ENCODE measurements around the gene SMIM20.
A peak's percentile ranks its signal among the peaks of the same experiment; 100 is the strongest.

Gene SMIM20

GRCh38 chr4:25966171-25966570 is 52.2 kb downstream of the SMIM20 start:
- no peak for TF ChIP-seq CTCF (IDR thresholded peaks at IDR 0.05; ENCODE audit: low read depth, low read length, poor library complexity, severe bottlenecking)
- Histone ChIP-seq H3K79me2 (ENCODE audit: control insufficient read depth, low read length) (no peaks in the 10 kb centered on the region), H3F3A (ENCODE audit: control insufficient read depth, insufficient read depth) (no peaks in the 10 kb centered on the region), H3K9me2 (replicated peaks; ENCODE audit: control insufficient read depth, low read length) (no peaks in the 10 kb centered on the region), H3K9me3 (ENCODE audit: control insufficient read depth, insufficient read depth, low read length) (no peaks in the 10 kb centered on the region), H3K27me3 (ENCODE audit: control insufficient read depth, low read length) (no peaks in the 10 kb centered on the region), H3K4me2 (ENCODE audit: low read length) (no peak overlapping the region), H3K4me3 (ENCODE audit: low read length) (no peak overlapping the region), H3K36me3 (ENCODE audit: control insufficient read depth, low read length) (no peaks in the 10 kb centered on the region), H3K4me1 (ENCODE audit: control insufficient read depth, low read length) (peaks cover 23% of the 10 kb centered on the region), H4K20me1 (ENCODE audit: control insufficient read depth, insufficient read depth, low read depth, low read length) (no peaks in the 10 kb centered on the region), H3K27ac (ENCODE audit: low read depth, low read length) (no peak overlapping the region)

GRCh38 chr4:25969374-25970155 is 55.5 kb downstream of the SMIM20 start:
- no peak for TF ChIP-seq EZH2phosphoT487 (IDR thresholded peaks at IDR 0.05; ENCODE audit: borderline replicate concordance, low read length)
- no peak for TF ChIP-seq CTCF (IDR thresholded peaks at IDR 0.05; ENCODE audit: low read depth, low read length, poor library complexity, severe bottlenecking)
- Histone ChIP-seq H3K36me3 (ENCODE audit: control insufficient read depth, low read length) (no peaks in the 10 kb centered on the region), H3K79me2 (ENCODE audit: control insufficient read depth, low read length) (no peaks in the 10 kb centered on the region), H4K20me1 (ENCODE audit: control insufficient read depth, insufficient read depth, low read depth, low read length) (no peaks in the 10 kb centered on the region), H3K9me3 (ENCODE audit: control insufficient read depth, insufficient read depth, low read length) (no peaks in the 10 kb centered on the region), H3K9me2 (replicated peaks; ENCODE audit: control insufficient read depth, low read length) (no peaks in the 10 kb centered on the region), H3K4me1 (ENCODE audit: control insufficient read depth, low read length) (peaks cover 25% of the 10 kb centered on the region), H3K27ac (ENCODE audit: low read depth, low read length) (no peak overlapping the region), H3K4me2 (ENCODE audit: low read length) (peak overlapping the region; percentile 46), H3K4me3 (ENCODE audit: low read length) (peak overlapping the region; percentile 27), H3F3A (ENCODE audit: control insufficient read depth, insufficient read depth) (no peaks in the 10 kb centered on the region), H3K27me3 (ENCODE audit: control insufficient read depth, low read length) (no peaks in the 10 kb centered on the region)

GRCh38 chr4:25970226-25970675 is 56.2 kb downstream of the SMIM20 start:
- TF ChIP-seq CTCF (IDR thresholded peaks at IDR 0.05; ENCODE audit: low read depth, low read length, poor library complexity, severe bottlenecking) (no peak), EZH2phosphoT487 (IDR thresholded peaks at IDR 0.05; ENCODE audit: borderline replicate concordance, low read length) (no peak)
- H3K27me3 ChIP-seq (ENCODE audit: control insufficient read depth, low read length) = no peaks in the 10 kb centered on the region
- H4K20me1 ChIP-seq (ENCODE audit: control insufficient read depth, insufficient read depth, low read depth, low read length) = no peaks in the 10 kb centered on the region
- no peaks in the 10 kb centered on the region for H3K36me3 ChIP-seq (ENCODE audit: control insufficient read depth, low read length)
- H3K27ac ChIP-seq (ENCODE audit: low read depth, low read length) = no peak overlapping the region
- no peaks in the 10 kb centered on the region for H3F3A ChIP-seq (ENCODE audit: control insufficient read depth, insufficient read depth)
- H3K79me2 ChIP-seq (ENCODE audit: control insufficient read depth, low read length) = no peaks in the 10 kb centered on the region
- H3K4me1 ChIP-seq (ENCODE audit: control insufficient read depth, low read length) = peaks cover 32% of the 10 kb centered on the region
- H3K4me2 ChIP-seq (ENCODE audit: low read length) = peak overlapping the region; percentile 46
- peak overlapping the region; percentile 27 for H3K4me3 ChIP-seq (ENCODE audit: low read length)
- no peaks in the 10 kb centered on the region for H3K9me3 ChIP-seq (ENCODE audit: control insufficient read depth, insufficient read depth, low read length)
- H3K9me2 ChIP-seq (replicated peaks; ENCODE audit: control insufficient read depth, low read length) = no peaks in the 10 kb centered on the region

Measured in DOHH2 (cell line).